ENCODE data around the gene TCTA. TPM values are rescaled to one million over a fixed set of nuclear protein-coding genes. Genes with fewer than 3 reads are reported as not detected.

Gene TCTA
- total RNA-seq, 1 donor from 2014 or later: 38.8 TPM

- no peak for TF ChIP-seq CTCF (IDR thresholded peaks at IDR 0.05)
- intact Hi-C loops (cut with DNase I): no loop called here
- ATAC-seq: no peak
- peaks cover 13% of the 10 kb centered on the region for H3K4me1 ChIP-seq
- H3K27me3 ChIP-seq (ENCODE audit: low read depth): no peaks in the 10 kb centered on the region
- peaks cover 20% of the 10 kb centered on the region for H3K36me3 ChIP-seq
- H3K27ac ChIP-seq: no peak overlapping the region
- H3K9me3 ChIP-seq: no peaks in the 10 kb centered on the region
- DNase-seq: no peak
- H3K4me3 ChIP-seq: no peak overlapping the region
These were observed 15.4 kb downstream of the TCTA start for GRCh38 chr3:49427586-49427985.

DNA sequence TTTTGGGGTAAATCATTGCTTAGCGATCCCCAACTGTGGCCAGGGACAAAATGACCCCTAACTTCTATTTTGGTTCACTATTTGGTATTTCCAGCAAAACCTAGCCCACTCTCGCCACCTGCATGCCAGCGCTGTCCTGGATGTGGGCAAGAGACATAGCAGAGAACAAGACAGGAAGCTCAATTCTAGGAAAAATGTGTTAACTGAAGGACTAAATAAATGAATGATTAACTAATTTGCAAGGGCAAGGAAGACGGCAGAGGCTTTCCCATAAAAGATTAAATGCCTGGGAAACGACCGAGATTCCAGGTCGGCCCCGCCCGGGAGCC lies 16.5 kb downstream of the TCTA start:
- H3K9me3 ChIP-seq: no peaks in the 10 kb centered on the region
- peaks cover 13% of the 10 kb centered on the region for H3K4me1 ChIP-seq
- peak; percentile 5 to 22 for ATAC-seq
- H3K4me3 ChIP-seq: peak overlapping the region; percentile 82
- no peaks in the 10 kb centered on the region for H3K27me3 ChIP-seq (ENCODE audit: low read depth)
- TF ChIP-seq CTCF (IDR thresholded peaks at IDR 0.05): no peak
- intact Hi-C loops (cut with DNase I): no loop called here
- no peak for DNase-seq
- H3K36me3 ChIP-seq: peaks cover 20% of the 10 kb centered on the region
- peak overlapping the region; percentile 89 for H3K27ac ChIP-seq

DNA sequence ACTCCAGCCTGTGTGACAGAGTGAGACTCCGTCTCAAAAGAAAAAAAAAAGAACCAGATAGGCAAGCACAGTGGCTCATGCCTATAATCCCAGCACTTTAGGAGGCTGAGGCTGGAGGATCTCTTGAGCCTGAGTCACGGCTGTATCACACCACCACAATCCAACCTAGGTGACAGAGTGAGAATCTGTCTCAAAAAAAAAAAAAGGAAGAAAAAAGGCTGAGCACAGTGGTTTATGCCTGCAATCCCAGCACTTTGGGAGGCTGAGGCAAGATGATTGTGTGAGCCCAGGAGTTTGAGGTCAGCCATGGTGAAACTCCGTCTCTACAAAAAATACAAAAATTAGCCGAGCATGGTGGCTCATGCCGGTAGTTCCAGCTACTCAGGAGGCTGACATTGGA lies 22.5 kb downstream of the TCTA start:
- intact Hi-C loops (cut with DNase I): no loop called here
- no peaks in the 10 kb centered on the region for H3K27me3 ChIP-seq (ENCODE audit: low read depth)

GRCh38 chr3:49445391-49445790 lies 33.2 kb downstream of the TCTA start:
- Histone ChIP-seq H3K4me1 (peaks cover 19% of the 10 kb centered on the region), H3K4me3 (no peak overlapping the region), H3K36me3 (no peaks in the 10 kb centered on the region), H3K27ac (peak overlapping the region; percentile 41), H3K9me3 (no peaks in the 10 kb centered on the region), H3K27me3 (ENCODE audit: low read depth) (no peaks in the 10 kb centered on the region)
- no peak for ATAC-seq
- no peak for TF ChIP-seq CTCF (IDR thresholded peaks at IDR 0.05)
- intact Hi-C loops (cut with DNase I): no loop called here
- no peak for DNase-seq

More for the DNA sequence above, 22.5 kb downstream of the TCTA start:
- no peak overlapping the region for H3K27ac ChIP-seq
- no peaks in the 10 kb centered on the region for H3K9me3 ChIP-seq
- H3K4me3 ChIP-seq: no peak overlapping the region
- ATAC-seq: no peak
- peaks cover 4% of the 10 kb centered on the region for H3K4me1 ChIP-seq
- TF ChIP-seq CTCF (IDR thresholded peaks at IDR 0.05): no peak
- no peak for DNase-seq
- no peaks in the 10 kb centered on the region for H3K36me3 ChIP-seq

- intact Hi-C loops (cut with DNase I): no loop called here
- no peak for TF ChIP-seq CTCF (IDR thresholded peaks at IDR 0.05)
- DNase-seq (no peak), ATAC-seq (no peak)
- H3K4me1 ChIP-seq: peaks cover 16% of the 10 kb centered on the region
- no peaks in the 10 kb centered on the region for H3K9me3 ChIP-seq
- H3K36me3 ChIP-seq: no peaks in the 10 kb centered on the region
- H3K27ac ChIP-seq: no peak overlapping the region
- H3K27me3 ChIP-seq (ENCODE audit: low read depth): no peaks in the 10 kb centered on the region
- no peak overlapping the region for H3K4me3 ChIP-seq
These were observed 41.4 kb downstream of the TCTA start for GRCh38 chr3:49453621-49454020.

DNA sequence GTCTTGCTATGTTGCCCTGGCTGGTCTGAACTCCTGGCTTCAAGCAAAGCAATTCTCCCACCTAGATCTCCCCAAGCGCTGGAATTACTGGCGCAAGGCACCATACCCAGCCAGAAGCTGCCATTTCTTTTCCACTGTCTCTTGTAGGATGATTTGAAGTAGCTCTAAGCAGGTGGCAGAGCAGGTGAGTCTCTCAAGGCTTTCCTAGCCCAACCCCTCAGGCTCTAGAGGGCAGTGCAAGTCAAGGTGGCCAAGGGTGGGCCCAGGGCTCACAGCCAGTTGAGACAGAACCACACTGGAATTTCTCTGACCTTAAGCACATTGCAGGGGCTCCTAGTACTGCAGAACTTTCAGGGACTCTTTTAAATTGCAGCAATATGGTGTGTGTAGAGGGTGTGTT lies 42.2 kb downstream of the TCTA start:
- peaks cover 13% of the 10 kb centered on the region for H3K4me1 ChIP-seq
- H3K9me3 ChIP-seq: no peaks in the 10 kb centered on the region
- no peaks in the 10 kb centered on the region for H3K36me3 ChIP-seq
- H3K27me3 ChIP-seq (ENCODE audit: low read depth): no peaks in the 10 kb centered on the region
- intact Hi-C loops (cut with DNase I): no loop called here
- peak; percentile 77 to 78 for ATAC-seq
- no peak for DNase-seq
- no peak overlapping the region for H3K4me3 ChIP-seq
- H3K27ac ChIP-seq: peak overlapping the region; percentile 56
- TF ChIP-seq CTCF (IDR thresholded peaks at IDR 0.05): peak; percentile 25
